Measurements from ENCODE around the gene ADGRE1.

The ADGRE1 gene

GRCh38 chr19:6877766-6878165 lies 9.6 kb upstream of the ADGRE1 start:
- H3K4me1 ChIP-seq (ENCODE audit: control insufficient read depth, insufficient read depth, low read length) = no peaks in the 10 kb centered on the region
- H3K36me3 ChIP-seq (ENCODE audit: control insufficient read depth, insufficient read depth, low read length, severe bottlenecking) = no peaks in the 10 kb centered on the region
- H3K9ac ChIP-seq (ENCODE audit: low read length) = no peak overlapping the region
- no peak for DNase-seq (ENCODE audit: low read depth)
- peaks cover 8% of the 10 kb centered on the region for H3K9me3 ChIP-seq (ENCODE audit: control insufficient read depth, low read length)
- H3K27me3 ChIP-seq (replicated peaks; ENCODE audit: control insufficient read depth, insufficient read depth, low read length) = peaks cover 20% of the 10 kb centered on the region
- H3K4me3 ChIP-seq (ENCODE audit: low read length) = no peak overlapping the region

GRCh38 chr19:6886277-6886897 lies 992 bp upstream of the ADGRE1 start:
- peaks cover 16% of the 10 kb centered on the region for H3K9me3 ChIP-seq (ENCODE audit: control insufficient read depth, low read length)
- no peak overlapping the region for H3K4me3 ChIP-seq (ENCODE audit: low read length)
- H3K9ac ChIP-seq (ENCODE audit: low read length) = no peak overlapping the region
- no peaks in the 10 kb centered on the region for H3K4me1 ChIP-seq (ENCODE audit: control insufficient read depth, insufficient read depth, low read length)
- no peak for DNase-seq (ENCODE audit: low read depth)
- H3K36me3 ChIP-seq (ENCODE audit: control insufficient read depth, insufficient read depth, low read length, severe bottlenecking) = no peaks in the 10 kb centered on the region
- H3K27me3 ChIP-seq (replicated peaks; ENCODE audit: control insufficient read depth, insufficient read depth, low read length) = peaks cover 5% of the 10 kb centered on the region

GRCh38 chr19:6888967-6889366 lies 1.6 kb downstream of the ADGRE1 start:
- Histone ChIP-seq H3K4me3 (ENCODE audit: low read length) (no peak overlapping the region), H3K9ac (ENCODE audit: low read length) (no peak overlapping the region), H3K36me3 (ENCODE audit: control insufficient read depth, insufficient read depth, low read length, severe bottlenecking) (no peaks in the 10 kb centered on the region), H3K27me3 (replicated peaks; ENCODE audit: control insufficient read depth, insufficient read depth, low read length) (no peaks in the 10 kb centered on the region), H3K4me1 (ENCODE audit: control insufficient read depth, insufficient read depth, low read length) (no peaks in the 10 kb centered on the region), H3K9me3 (ENCODE audit: control insufficient read depth, low read length) (peaks cover 16% of the 10 kb centered on the region)
- DNase-seq (ENCODE audit: low read depth) = no peak

- no peaks in the 10 kb centered on the region for H3K4me1 ChIP-seq (ENCODE audit: control insufficient read depth, insufficient read depth, low read length)
- no peak for DNase-seq (ENCODE audit: low read depth)
- H3K9me3 ChIP-seq (ENCODE audit: control insufficient read depth, low read length) = peaks cover 25% of the 10 kb centered on the region
These were observed 3.1 kb downstream of the ADGRE1 start for GRCh38 chr19:6890401-6890913.

GRCh38 chr19:6890938-6891337 lies 3.6 kb downstream of the ADGRE1 start:
- H3K27me3 ChIP-seq (replicated peaks; ENCODE audit: control insufficient read depth, insufficient read depth, low read length) = no peaks in the 10 kb centered on the region
- DNase-seq (ENCODE audit: low read depth) = no peak
- no peaks in the 10 kb centered on the region for H3K36me3 ChIP-seq (ENCODE audit: control insufficient read depth, insufficient read depth, low read length, severe bottlenecking)
- no peak overlapping the region for H3K9ac ChIP-seq (ENCODE audit: low read length)
- peaks cover 30% of the 10 kb centered on the region for H3K9me3 ChIP-seq (ENCODE audit: control insufficient read depth, low read length)
- no peaks in the 10 kb centered on the region for H3K4me1 ChIP-seq (ENCODE audit: control insufficient read depth, insufficient read depth, low read length)
- no peak overlapping the region for H3K4me3 ChIP-seq (ENCODE audit: low read length)

More at GRCh38 chr19:6890401-6890913, 3.1 kb downstream of the ADGRE1 start:
- H3K36me3 ChIP-seq (ENCODE audit: control insufficient read depth, insufficient read depth, low read length, severe bottlenecking) = no peaks in the 10 kb centered on the region
- H3K27me3 ChIP-seq (replicated peaks; ENCODE audit: control insufficient read depth, insufficient read depth, low read length) = no peaks in the 10 kb centered on the region
- no peak overlapping the region for H3K9ac ChIP-seq (ENCODE audit: low read length)
- no peak overlapping the region for H3K4me3 ChIP-seq (ENCODE audit: low read length)

DNA sequence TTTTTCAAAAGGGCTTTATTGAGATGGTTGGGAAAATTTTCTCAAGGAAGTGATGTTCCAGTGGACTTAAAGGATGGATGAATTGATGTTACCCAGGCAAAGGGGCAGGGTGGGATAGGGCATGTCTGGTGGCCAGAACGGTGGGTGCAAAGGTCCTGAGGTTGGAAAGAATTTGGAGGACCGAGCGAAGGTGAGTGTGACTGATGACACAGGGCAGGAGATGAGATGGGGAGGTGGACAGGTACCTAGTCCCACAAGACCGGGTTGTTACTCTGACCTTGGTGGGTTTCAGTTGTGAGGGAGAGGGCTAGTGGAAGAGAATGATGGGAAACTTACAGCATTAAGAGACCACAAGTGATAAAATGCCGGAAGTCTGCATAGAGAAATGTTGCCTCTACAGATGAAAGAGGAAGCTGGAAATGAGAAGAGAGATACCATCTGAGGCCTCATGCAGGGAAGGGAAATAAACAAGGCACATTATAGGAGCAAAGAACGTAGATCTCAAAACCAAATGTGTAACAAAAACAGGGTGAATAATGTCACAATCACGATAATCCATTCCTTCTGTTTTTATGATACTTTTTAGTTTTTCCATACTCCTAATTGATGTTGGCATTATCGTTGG lies 4.5 kb downstream of the ADGRE1 start:
- peaks cover 39% of the 10 kb centered on the region for H3K9me3 ChIP-seq (ENCODE audit: control insufficient read depth, low read length)

GRCh38 chr19:6894313-6894712 lies 6.9 kb downstream of the ADGRE1 start:
- Histone ChIP-seq H3K36me3 (ENCODE audit: control insufficient read depth, insufficient read depth, low read length, severe bottlenecking) (no peaks in the 10 kb centered on the region), H3K9me3 (ENCODE audit: control insufficient read depth, low read length) (peaks cover 31% of the 10 kb centered on the region), H3K9ac (ENCODE audit: low read length) (no peak overlapping the region), H3K4me1 (ENCODE audit: control insufficient read depth, insufficient read depth, low read length) (no peaks in the 10 kb centered on the region), H3K27me3 (replicated peaks; ENCODE audit: control insufficient read depth, insufficient read depth, low read length) (no peaks in the 10 kb centered on the region), H3K4me3 (ENCODE audit: low read length) (no peak overlapping the region)
- DNase-seq (ENCODE audit: low read depth) = no peak

More for the DNA sequence above, 4.5 kb downstream of the ADGRE1 start:
- Histone ChIP-seq H3K4me3 (ENCODE audit: low read length) (no peak overlapping the region), H3K27me3 (replicated peaks; ENCODE audit: control insufficient read depth, insufficient read depth, low read length) (no peaks in the 10 kb centered on the region), H3K4me1 (ENCODE audit: control insufficient read depth, insufficient read depth, low read length) (no peaks in the 10 kb centered on the region), H3K36me3 (ENCODE audit: control insufficient read depth, insufficient read depth, low read length, severe bottlenecking) (no peaks in the 10 kb centered on the region), H3K9ac (ENCODE audit: low read length) (no peak overlapping the region)
- no peak for DNase-seq (ENCODE audit: low read depth)

- Histone ChIP-seq H3K36me3 (ENCODE audit: control insufficient read depth, insufficient read depth, low read length, severe bottlenecking) (no peaks in the 10 kb centered on the region), H3K9ac (ENCODE audit: low read length) (no peak overlapping the region), H3K27me3 (replicated peaks; ENCODE audit: control insufficient read depth, insufficient read depth, low read length) (no peaks in the 10 kb centered on the region), H3K4me3 (ENCODE audit: low read length) (no peak overlapping the region), H3K4me1 (ENCODE audit: control insufficient read depth, insufficient read depth, low read length) (no peaks in the 10 kb centered on the region), H3K9me3 (ENCODE audit: control insufficient read depth, low read length) (peaks cover 33% of the 10 kb centered on the region)
- DNase-seq (ENCODE audit: low read depth) = no peak
These were observed 16.1 kb downstream of the ADGRE1 start for GRCh38 chr19:6903446-6903845.

DNA sequence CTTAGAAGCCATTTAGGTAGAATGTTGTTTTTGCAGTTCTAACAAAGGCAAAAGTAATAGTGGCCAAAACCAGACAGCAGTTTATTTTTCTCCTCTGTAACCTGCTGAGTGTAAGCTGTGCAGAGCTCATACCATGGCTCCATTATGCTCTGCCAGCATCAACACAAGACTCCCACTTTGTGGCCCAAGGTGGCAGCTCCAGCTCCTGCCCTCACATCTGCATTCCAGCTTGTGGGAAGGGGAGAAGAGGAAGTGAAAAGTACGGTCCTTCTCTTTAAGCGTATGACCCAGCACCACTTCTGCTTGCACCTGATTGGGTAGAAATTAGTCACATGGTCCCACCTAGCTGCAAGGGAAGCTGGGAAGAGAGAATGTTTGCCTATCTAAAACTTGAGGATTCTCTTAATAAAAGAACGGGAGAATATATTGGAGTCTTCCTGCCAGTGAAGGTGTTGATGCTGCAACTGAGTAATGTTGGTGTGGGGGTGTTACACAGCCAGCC lies 19.2 kb downstream of the ADGRE1 start:
- Histone ChIP-seq H3K9me3 (ENCODE audit: control insufficient read depth, low read length) (peaks cover 18% of the 10 kb centered on the region), H3K9ac (ENCODE audit: low read length) (no peak overlapping the region), H3K4me3 (ENCODE audit: low read length) (no peak overlapping the region), H3K36me3 (ENCODE audit: control insufficient read depth, insufficient read depth, low read length, severe bottlenecking) (no peaks in the 10 kb centered on the region), H3K27me3 (replicated peaks; ENCODE audit: control insufficient read depth, insufficient read depth, low read length) (no peaks in the 10 kb centered on the region), H3K4me1 (ENCODE audit: control insufficient read depth, insufficient read depth, low read length) (no peaks in the 10 kb centered on the region)
- DNase-seq (ENCODE audit: low read depth) = no peak

- H3K36me3 ChIP-seq (ENCODE audit: control insufficient read depth, insufficient read depth, low read length, severe bottlenecking) = no peaks in the 10 kb centered on the region
- no peak for DNase-seq (ENCODE audit: low read depth)
- no peaks in the 10 kb centered on the region for H3K4me1 ChIP-seq (ENCODE audit: control insufficient read depth, insufficient read depth, low read length)
- H3K9me3 ChIP-seq (ENCODE audit: control insufficient read depth, low read length) = peaks cover 25% of the 10 kb centered on the region
- no peaks in the 10 kb centered on the region for H3K27me3 ChIP-seq (replicated peaks; ENCODE audit: control insufficient read depth, insufficient read depth, low read length)
- no peak overlapping the region for H3K9ac ChIP-seq (ENCODE audit: low read length)
- no peak overlapping the region for H3K4me3 ChIP-seq (ENCODE audit: low read length)
These were observed 24.1 kb downstream of the ADGRE1 start for GRCh38 chr19:6911523-6911922.

DNA sequence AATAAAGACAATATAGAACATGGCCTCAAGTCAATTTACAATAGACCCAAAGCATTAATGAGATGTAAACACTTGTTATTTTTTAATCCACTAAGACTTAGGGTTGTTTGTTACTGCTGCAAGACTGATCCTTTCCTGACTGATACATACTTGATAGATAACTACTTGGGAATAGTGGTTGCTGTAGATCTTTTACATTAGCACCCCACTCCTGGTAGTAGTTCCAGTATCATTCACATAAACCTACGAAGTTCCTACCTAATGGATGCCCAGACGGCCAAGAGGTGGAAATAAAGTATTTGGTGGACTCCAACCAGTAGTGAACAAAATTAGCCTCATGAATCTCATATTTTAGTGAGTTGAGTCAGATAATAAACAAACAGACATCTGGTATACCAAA lies 26.9 kb downstream of the ADGRE1 start:
- Histone ChIP-seq H3K4me3 (ENCODE audit: low read length) (no peak overlapping the region), H3K27me3 (replicated peaks; ENCODE audit: control insufficient read depth, insufficient read depth, low read length) (no peaks in the 10 kb centered on the region), H3K36me3 (ENCODE audit: control insufficient read depth, insufficient read depth, low read length, severe bottlenecking) (no peaks in the 10 kb centered on the region), H3K9ac (ENCODE audit: low read length) (no peak overlapping the region), H3K4me1 (ENCODE audit: control insufficient read depth, insufficient read depth, low read length) (no peaks in the 10 kb centered on the region), H3K9me3 (ENCODE audit: control insufficient read depth, low read length) (peaks cover 17% of the 10 kb centered on the region)
- no peak for DNase-seq (ENCODE audit: low read depth)
